Osteocyte (in vitro differentiated cells): Measurements from ENCODE around the gene CRYBG3. TPM values are rescaled to one million over a fixed set of nuclear protein-coding genes. Genes with fewer than 3 reads are reported as not detected.

Source experiments
- DNase-seq: peaks from one replicate; pipeline ENCODE4 v3.0.0; 2021; ENCODE audit warnings: mixed read lengths; ENCODE audit not compliant: unreplicated experiment; ENCODE audit errors: extremely low spot score
- H3K27ac Mint-ChIP-seq: one replicate; pipeline ENCODE4 v1.8.0; 2021; ENCODE audit warnings: mild to moderate bottlenecking, mixed read lengths; ENCODE audit not compliant: unreplicated experiment
- H3K27me3 Mint-ChIP-seq: one replicate; pipeline ENCODE4 v1.8.0; 2021; ENCODE audit warnings: mixed read lengths; ENCODE audit not compliant: unreplicated experiment
- H3K36me3 Mint-ChIP-seq: one replicate; pipeline ENCODE4 v1.8.0; 2021; ENCODE audit warnings: mixed read lengths; ENCODE audit not compliant: unreplicated experiment
- H3K4me1 Mint-ChIP-seq: one replicate; pipeline ENCODE4 v1.8.0; 2021; ENCODE audit warnings: mixed read lengths; ENCODE audit not compliant: unreplicated experiment
- H3K4me3 Mint-ChIP-seq: one replicate; pipeline ENCODE4 v1.8.0; 2021; ENCODE audit warnings: mild to moderate bottlenecking, moderate library complexity, mixed read lengths; ENCODE audit not compliant: unreplicated experiment
- H3K9me3 Mint-ChIP-seq: one replicate; pipeline ENCODE4 v1.8.0; 2021; ENCODE audit warnings: mixed read lengths; ENCODE audit not compliant: unreplicated experiment
- CTCF ChIP-seq: fragments of 200-600 bp; sonication (generic); IDR thresholded peaks from 2 replicates; pipeline ENCODE4 v1.5.0; 2021; ENCODE audit warnings: antibody characterized with exemption, mild to moderate bottlenecking, moderate library complexity
- total RNA-seq: library from RNA; stranded (reverse); gene quantifications from 2 replicates; pipeline ENCODE4 v1.2.1, GENCODE V29; 2021

CRYBG3 gene
- total RNA-seq, 1 donor from 2014 or later, result 13.5 TPM

- H3K4me1 Mint-ChIP-seq, result no peaks in the 10 kb centered on the region
- H3K9me3 Mint-ChIP-seq, result no peaks in the 10 kb centered on the region
- H3K27me3 Mint-ChIP-seq, result peaks cover 6% of the 10 kb centered on the region
- no peak overlapping the region for H3K4me3 Mint-ChIP-seq
- TF ChIP-seq CTCF, result no peak
- DNase-seq, result no peak
- H3K27ac Mint-ChIP-seq, result no peak overlapping the region
- no peaks in the 10 kb centered on the region for H3K36me3 Mint-ChIP-seq
Measured at GRCh38 chr3:97804471-97804870, 17.3 kb upstream of the CRYBG3 start.

- no peak overlapping the region for H3K4me3 Mint-ChIP-seq
- H3K4me1 Mint-ChIP-seq, result no peaks in the 10 kb centered on the region
- no peaks in the 10 kb centered on the region for H3K36me3 Mint-ChIP-seq
- H3K27me3 Mint-ChIP-seq, result peaks cover 6% of the 10 kb centered on the region
- H3K9me3 Mint-ChIP-seq, result no peaks in the 10 kb centered on the region
- DNase-seq, result no peak
- H3K27ac Mint-ChIP-seq, result no peak overlapping the region
- no peak for TF ChIP-seq CTCF
Measured at GRCh38 chr3:97810779-97811390, 10.9 kb upstream of the CRYBG3 start.

GRCh38 chr3:97815149-97815917 lies 6.5 kb upstream of the CRYBG3 start:
- no peak overlapping the region for H3K4me3 Mint-ChIP-seq
- no peak overlapping the region for H3K27ac Mint-ChIP-seq
- H3K36me3 Mint-ChIP-seq, result no peaks in the 10 kb centered on the region
- no peaks in the 10 kb centered on the region for H3K4me1 Mint-ChIP-seq
- TF ChIP-seq CTCF, result no peak
- H3K27me3 Mint-ChIP-seq, result peaks cover 27% of the 10 kb centered on the region
- no peaks in the 10 kb centered on the region for H3K9me3 Mint-ChIP-seq
- DNase-seq, result no peak

- peaks cover 32% of the 10 kb centered on the region for H3K27me3 Mint-ChIP-seq
- H3K9me3 Mint-ChIP-seq, result no peaks in the 10 kb centered on the region
- H3K4me1 Mint-ChIP-seq, result peaks cover 3% of the 10 kb centered on the region
- DNase-seq, result no peak
- H3K4me3 Mint-ChIP-seq, result no peak overlapping the region
- no peak overlapping the region for H3K27ac Mint-ChIP-seq
- no peak for TF ChIP-seq CTCF
- no peaks in the 10 kb centered on the region for H3K36me3 Mint-ChIP-seq
Measured at GRCh38 chr3:97816811-97817210, 5.0 kb upstream of the CRYBG3 start.

- H3K4me1 Mint-ChIP-seq, result peaks cover 5% of the 10 kb centered on the region
- DNase-seq, result no peak
- H3K27ac Mint-ChIP-seq, result no peak overlapping the region
- H3K36me3 Mint-ChIP-seq, result no peaks in the 10 kb centered on the region
- no peak overlapping the region for H3K4me3 Mint-ChIP-seq
- peaks cover 32% of the 10 kb centered on the region for H3K27me3 Mint-ChIP-seq
- H3K9me3 Mint-ChIP-seq, result no peaks in the 10 kb centered on the region
- TF ChIP-seq CTCF, result no peak
Measured at GRCh38 chr3:97817965-97818364, 3.8 kb upstream of the CRYBG3 start.
